ENCODE data around the gene FIBCD1.

The FIBCD1 gene

GRCh38 chr9:130936285-130937117, 2.5 kb downstream of the FIBCD1 start:
- DNase-seq (ENCODE audit: low spot score) = peak; percentile 84

DNA sequence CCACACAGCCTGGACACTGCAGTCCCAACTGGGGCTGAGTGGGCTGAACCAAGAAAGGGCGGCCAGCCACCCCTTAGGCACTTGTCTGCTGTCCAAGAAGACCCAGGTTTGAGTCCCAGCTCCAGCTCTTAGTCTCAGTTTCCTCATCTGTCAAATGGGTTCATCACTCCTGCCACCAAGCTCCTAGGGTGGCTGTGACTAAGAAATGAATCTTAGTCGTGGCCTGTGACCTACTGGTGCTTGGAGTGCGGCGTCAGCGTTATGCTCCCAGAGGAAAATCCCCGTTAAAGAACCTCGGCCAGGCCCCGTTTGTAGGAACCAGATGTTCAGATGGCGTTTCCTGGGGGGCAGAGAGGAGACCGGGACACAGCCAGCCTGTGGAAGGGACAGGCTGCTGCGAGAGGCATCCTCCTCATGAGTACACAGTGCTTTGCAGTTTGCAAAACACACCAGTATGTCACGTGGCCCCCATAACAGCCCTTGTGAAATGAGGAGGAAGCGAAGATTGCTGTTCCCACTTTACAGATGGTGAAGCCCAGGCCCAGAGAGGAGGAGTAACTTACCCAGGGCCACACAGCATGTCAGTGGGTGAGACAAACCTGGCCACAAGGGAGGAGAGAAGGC, 3.3 kb downstream of the FIBCD1 start:
- DNase-seq (ENCODE audit: low spot score) = no peak

DNA sequence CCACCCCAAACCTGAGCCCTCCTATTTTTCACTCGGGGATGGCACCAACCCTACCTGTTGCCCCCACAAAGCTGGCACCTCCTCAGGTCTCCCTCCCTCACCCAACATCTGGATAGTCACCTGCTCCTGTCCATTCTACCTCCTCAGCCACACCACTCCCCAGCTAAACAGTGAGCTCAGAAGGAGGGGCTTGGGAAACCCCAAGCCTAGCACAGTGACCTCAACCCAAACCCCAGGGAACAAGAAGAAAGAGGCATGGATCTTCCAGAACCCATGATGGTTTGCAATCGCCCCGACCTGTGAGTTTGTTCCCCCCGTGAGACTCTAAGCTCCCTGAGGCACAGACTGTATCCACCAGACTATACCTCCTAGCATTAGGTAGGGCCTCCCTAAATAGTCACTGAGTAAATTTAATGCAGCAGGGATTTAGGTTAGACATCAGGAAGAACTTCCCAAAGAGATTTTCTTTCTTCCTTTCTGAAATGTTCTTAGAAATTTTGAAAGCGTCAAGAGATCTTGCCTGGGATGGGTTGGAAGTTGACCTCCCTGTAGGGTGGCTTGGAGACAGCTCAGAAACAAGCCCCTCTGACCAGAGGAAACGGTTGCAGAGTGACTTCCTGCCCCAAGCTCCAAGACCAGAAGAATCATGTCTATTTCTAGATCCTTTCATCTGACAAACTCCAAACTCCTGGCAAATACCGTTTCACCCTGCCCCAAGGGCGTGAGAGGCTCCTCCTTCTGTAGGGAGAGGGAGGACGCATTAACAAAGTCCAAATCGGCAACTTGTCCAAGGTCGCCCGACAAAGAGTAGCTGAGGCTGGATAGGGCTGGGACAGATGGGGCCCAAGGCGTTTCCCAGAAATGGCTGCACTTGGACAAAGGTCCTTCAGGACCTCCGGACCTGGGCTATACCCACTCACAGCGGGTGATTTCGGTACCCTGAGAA, 4.1 kb downstream of the FIBCD1 start:
- no peak for DNase-seq (ENCODE audit: low spot score)

DNA sequence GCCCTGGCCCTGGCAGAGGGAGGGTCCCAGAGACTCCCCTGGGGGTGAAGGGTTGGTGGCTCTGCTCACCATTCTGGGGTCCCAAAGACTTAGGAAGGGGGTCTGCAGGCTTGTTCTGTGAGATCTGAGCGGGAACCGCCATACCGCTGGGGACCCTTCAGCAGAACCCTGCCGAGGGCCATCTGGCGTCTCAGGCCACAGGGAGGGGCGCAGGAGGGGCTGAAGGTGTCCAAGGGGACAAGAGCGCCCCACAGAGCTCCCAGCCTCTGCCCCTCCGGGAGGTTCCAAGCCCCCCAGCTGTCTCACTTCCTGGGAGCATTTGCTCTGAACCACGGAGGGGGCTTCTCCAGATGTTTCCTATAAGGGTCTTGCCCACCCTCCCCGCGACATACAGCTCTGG, 4.8 kb downstream of the FIBCD1 start:
- no peak for DNase-seq (ENCODE audit: low spot score)

DNA sequence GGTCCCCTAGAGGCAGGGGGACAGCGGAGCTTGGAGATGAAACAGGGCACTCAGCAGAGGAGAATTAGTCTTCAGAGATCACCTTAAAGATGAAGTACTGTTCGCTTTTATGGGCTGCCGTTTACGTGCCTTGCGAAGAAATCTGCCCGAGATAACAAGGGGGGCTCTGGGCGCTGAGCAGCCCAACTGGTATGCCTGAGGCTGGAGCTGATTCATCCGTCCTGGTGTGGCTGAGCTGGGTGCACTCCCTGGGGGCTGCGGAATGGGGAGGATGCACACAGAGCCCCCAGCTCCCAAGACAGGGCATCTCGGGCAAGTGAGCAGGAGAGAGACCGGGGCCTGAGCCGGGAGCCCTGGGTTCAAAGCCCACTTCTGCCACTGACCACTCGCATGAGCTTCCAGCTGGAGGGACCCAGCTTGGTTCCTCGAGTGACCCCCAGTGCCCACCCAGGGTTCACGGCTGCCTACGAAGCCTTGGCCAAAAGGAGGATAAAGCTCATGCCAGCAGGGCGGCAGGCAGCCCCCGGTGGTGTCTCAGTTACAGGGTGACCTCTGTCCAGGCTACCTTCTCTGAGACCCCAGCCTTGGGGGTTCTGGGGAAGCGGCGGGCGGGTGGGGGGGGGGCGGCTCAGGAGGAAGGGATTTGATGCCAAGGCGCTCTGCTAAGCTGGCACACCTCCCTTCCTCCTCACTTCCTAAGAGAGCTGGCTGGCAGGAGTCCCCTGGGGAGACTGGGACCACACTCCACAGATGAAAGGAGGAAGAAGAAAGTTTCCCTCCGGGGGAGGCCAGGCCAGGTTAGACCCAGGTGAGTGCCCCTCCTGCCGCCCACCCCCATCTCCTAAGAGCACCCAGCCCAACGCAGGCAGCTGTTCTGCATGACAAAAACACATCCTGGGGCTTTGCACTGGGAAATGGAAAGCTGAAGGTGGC, 5.7 kb downstream of the FIBCD1 start:
- peak; percentile 87 for DNase-seq (ENCODE audit: low spot score)

- no peak for DNase-seq (ENCODE audit: low spot score)
These were observed 6.6 kb downstream of the FIBCD1 start for GRCh38 chr9:130932255-130933079.

- no peak for DNase-seq (ENCODE audit: low spot score)
These were observed 7.4 kb downstream of the FIBCD1 start for GRCh38 chr9:130931508-130932254.

- DNase-seq (ENCODE audit: low spot score) = no peak
These were observed 8.2 kb downstream of the FIBCD1 start for GRCh38 chr9:130930804-130931349.

- DNase-seq (ENCODE audit: low spot score) = no peak
These were observed 8.8 kb downstream of the FIBCD1 start for GRCh38 chr9:130930132-130930803.

- DNase-seq (ENCODE audit: low spot score) = no peak
These were observed 9.4 kb downstream of the FIBCD1 start for GRCh38 chr9:130929571-130930038.

GRCh38 chr9:130927995-130928900, 10.8 kb downstream of the FIBCD1 start:
- DNase-seq (ENCODE audit: low spot score) = peak; percentile 43

DNA sequence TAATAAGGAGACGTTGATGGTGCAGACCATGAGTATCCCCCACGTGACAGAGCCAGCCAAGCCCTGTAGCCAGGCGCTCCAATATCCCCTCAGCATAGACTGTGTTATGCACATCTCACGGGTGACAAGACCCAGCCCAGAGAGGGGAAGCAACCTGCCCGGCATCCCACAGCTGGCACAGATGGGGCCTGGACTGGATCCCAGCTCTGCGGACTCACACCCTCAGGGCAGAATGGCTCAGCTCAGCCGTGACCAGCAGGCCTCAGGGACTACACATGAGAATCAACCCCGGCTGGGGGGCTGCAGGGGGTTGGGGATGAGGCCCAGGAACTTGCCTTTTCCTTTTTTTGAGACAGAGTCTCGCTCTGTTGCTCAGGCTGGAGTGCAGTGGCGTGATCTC, 11.7 kb downstream of the FIBCD1 start:
- DNase-seq (ENCODE audit: low spot score) = no peak

GRCh38 chr9:130925050-130925678, 13.9 kb downstream of the FIBCD1 start:
- DNase-seq (ENCODE audit: low spot score) = no peak

DNA sequence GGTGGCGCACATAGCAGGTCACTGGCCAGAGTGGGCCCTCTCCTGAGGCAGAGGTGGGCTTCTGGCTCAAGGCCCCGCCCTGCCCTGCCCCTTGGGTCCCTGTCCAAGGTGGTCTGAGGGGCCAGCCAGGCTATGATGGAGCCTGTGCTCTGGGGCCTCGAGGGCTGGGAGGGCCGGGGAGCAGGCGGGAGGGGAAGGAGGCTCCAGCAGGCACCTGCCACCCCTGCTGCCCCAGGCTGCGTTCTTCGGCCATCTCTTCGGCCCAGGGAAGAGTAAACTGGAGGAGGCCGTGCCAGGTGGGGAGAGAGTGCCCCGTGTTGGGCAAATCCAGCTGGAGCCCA, 14.6 kb downstream of the FIBCD1 start:
- DNase-seq (ENCODE audit: low spot score) = no peak

GRCh38 chr9:130923611-130924447, 15.2 kb downstream of the FIBCD1 start:
- no peak for DNase-seq (ENCODE audit: low spot score)

- DNase-seq (ENCODE audit: low spot score) = no peak
These were observed 16.0 kb downstream of the FIBCD1 start for GRCh38 chr9:130922893-130923610.

All from AG08395 (cell line).